HG03571 (cell line): ENCODE measurements around the gene SAMD13.
A peak's percentile ranks its signal among the peaks of the same experiment; 100 is the strongest.

ENCODE experiments used
- ATAC-seq: cut with Tn5 transposase; IDR thresholded peaks from one replicate; pipeline ENCODE4 v1.9.1; 2021; ENCODE audit not compliant: unreplicated experiment

The SAMD13 gene, protein sequence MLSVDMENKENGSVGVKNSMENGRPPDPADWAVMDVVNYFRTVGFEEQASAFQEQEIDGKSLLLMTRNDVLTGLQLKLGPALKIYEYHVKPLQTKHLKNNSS

GRCh38 chr1:84301004-84301784 lies at the start of gene SAMD13:
SAMD13 (plus strand) TSS chr1:84301708; CDS start chr1:84303235, 1,527 bp downstream.
- ATAC-seq, result no peak

DNA sequence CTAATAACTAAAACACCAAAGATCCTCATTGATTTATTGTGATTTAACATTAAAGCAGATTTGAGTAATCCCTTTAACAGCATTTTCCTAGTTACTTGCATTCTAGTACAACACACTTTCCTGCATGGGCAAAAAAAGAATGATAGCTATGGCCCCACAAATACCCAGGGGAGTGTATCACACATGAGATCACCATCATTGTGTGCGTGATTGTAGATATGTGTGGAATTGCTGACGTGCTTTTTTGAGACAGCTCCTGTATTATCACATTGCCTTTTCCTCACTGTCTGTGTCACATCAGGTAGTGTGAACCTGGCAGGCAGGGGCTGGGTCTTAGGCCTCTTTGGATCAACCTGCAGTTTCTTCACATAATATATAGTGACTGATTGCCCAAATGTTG lies 48.5 kb upstream of the SAMD13 start:
- no peak for ATAC-seq

- no peak for ATAC-seq
Measured at GRCh38 chr1:84253891-84254290, 47.6 kb upstream of the SAMD13 start.

DNA sequence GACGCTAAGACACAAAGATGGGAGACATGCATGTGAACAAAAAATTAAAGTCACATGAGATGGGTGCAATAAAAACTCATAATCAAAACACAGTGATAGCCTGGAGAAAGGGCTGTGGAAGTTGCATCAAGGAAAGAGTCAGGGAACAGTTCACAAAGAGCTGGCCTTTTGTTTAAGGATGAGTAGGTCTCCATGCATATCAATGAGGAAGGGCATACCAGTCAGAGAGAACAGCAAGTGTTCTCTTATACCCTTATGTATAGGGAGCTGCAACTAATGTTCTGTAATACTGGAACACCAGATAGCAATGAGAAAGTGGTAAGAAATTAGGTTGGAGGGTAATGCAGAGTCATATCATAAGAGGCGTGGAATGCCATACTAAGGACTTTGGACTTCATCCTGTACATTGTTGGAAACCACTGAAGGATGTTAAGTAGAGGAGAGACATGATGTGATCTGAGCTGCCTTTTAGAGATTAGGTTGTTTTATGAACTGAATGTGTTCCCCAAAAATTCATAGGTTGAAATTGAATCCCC lies 46.7 kb upstream of the SAMD13 start:
- ATAC-seq, result no peak

GRCh38 chr1:84255582-84255981 lies 45.9 kb upstream of the SAMD13 start:
- no peak for ATAC-seq

GRCh38 chr1:84257617-84258016 lies 43.9 kb upstream of the SAMD13 start:
- no peak for ATAC-seq

DNA sequence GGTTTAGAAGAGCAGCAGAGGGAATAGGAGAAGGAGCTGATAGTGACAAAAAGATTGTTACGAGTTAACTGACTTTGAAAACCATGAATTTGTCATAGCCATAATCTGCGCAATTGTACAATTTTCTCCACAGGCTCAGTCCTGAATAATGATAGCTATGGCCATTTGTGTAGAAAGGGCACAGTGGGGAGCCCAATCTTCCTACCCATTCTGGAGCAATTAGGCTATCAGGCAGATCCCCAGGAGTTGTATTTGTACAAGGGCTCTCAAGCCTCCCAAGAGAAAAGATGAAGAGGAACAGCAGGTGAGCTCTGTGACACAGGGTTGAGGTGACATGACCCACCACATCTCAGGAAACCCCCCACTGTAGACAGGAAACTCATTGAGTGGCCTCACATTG lies 42.1 kb upstream of the SAMD13 start:
- ATAC-seq, result no peak

DNA sequence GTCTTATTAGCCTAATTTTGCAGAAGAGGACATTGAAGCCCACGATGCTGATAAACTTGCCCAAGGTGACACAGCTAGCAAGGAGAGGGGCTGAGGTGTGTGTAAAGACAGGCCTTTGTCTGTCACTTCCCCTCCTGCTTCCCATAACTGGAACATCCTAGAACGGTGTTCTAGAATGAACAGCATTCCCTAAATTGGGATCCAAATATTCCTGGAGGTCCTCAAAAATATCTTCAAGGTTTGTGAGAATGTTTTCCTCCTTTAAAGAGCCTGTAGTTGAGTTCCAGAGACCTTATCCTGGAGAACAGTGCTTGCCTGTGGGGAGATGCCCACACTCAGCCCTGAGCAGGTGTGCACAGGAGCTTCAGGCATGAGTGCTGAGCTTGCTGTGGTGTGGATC lies 41.5 kb upstream of the SAMD13 start:
- no peak for ATAC-seq

- ATAC-seq, result no peak
Measured at GRCh38 chr1:84260852-84261518, 40.5 kb upstream of the SAMD13 start.

- no peak for ATAC-seq
Measured at GRCh38 chr1:84264961-84265360, 36.5 kb upstream of the SAMD13 start.

DNA sequence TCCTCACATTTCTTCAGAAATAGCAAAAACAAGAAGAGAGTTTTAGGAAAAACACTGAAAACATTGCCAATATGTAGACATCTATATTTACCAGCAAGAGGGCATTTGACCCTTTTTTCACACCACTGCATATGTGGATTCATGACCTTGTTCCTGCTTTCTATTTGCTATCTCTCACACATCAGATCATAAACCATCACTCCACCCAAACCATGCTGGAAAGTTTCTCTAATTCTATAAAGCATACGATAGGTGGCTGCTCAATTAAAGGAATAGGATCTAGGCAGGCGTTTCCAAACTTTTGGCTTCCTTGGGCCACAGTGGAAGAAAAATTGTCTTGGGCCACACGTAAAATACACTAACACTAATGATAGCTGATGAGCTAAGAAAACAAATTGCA lies 35.6 kb upstream of the SAMD13 start:
- no peak for ATAC-seq

GRCh38 chr1:84266748-84267147 lies 34.8 kb upstream of the SAMD13 start:
- ATAC-seq, result no peak

GRCh38 chr1:84267476-84267875 lies 34.0 kb upstream of the SAMD13 start:
- no peak for ATAC-seq

DNA sequence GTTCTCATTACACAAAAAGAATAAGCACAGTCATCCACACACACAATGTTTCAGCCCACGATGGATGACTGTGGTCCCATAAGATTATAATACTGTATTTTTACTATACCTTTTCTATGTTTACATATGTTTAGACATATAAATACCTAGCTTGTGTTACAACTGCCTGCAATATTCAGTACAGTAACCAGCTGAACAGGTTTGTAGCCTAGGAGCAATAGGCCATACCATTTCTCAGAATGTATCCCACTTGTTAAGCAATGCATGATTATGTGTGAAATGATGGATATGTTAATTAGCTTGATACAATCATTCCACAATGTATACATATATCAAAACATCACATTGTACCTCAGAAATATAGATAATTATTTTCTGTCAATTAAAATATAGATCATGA lies 33.2 kb upstream of the SAMD13 start:
- ATAC-seq, result no peak

DNA sequence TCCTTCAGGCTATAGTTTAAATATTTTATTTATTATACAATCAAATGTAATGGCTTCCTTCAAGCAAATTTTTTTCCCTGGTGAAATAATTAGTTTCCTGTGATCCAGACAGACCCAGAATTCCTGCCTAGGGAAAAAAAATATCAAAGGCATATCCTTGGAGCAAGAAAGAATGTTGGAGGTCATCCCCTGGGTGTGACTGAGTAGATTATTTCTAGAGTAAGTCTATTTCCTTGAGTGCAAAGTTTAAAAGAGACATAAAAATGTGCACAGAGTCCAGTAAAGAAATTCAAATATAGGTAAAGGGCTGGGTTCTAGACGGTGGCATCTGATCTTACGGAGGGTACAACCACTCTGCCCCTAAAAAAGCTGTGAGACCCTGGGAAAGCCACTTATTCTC lies 32.2 kb upstream of the SAMD13 start:
- no peak for ATAC-seq

GRCh38 chr1:84271441-84272151 lies 29.9 kb upstream of the SAMD13 start:
- peak; percentile 96 for ATAC-seq

- ATAC-seq, result no peak
Measured at GRCh38 chr1:84272401-84272800, 29.1 kb upstream of the SAMD13 start.

DNA sequence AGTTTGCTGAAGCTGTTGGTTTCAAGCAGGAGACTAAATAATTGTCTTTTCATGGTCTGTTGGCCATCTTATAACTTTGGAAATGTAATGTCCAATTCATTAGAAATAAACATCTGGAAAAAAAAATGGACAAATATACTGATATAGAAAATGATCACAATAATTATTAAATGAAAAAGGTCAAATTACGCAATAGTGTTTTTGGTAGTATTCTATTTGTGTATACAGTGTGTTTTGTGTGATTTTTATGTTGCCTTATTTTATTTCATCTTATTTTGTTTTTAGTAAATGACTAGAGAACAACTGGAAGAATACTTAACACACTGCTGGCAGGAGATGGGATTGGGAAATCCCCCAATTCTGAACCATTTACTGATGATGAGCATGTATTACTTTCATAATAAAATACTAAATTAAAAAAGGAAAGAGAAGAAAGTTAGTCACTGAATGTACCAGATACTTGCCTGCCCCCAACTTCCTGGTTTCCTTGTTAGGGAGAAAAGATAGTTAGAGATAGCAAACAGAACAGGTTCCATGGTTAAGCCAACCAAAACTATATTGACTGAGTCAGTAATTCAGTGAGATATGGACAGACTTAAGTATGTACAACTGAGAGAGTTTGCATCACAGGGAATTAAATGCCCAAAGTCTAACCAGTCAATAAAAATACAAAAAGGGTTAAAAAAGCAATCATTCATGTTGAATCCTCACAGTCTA lies 24.0 kb upstream of the SAMD13 start:
- ATAC-seq, result no peak

DNA sequence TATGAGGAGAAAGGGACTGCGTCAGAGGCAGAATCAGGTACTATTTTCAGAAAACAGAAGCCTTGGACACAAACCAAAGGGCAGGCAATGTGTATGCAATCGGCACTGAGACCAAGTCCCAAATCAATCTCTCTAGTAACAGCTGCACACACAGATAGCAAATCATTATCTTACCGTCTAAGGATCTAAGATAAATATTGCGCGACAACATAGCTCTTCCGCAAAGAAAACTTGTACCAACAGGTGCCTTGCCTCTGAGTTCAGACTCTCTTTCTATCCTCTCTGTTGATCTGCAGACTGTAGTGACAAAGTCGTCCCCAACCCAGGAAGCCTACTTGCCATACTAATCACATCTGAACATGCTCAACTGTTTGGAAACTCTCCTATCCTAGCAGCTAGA lies 22.6 kb upstream of the SAMD13 start:
- no peak for ATAC-seq

- no peak for ATAC-seq
Measured at GRCh38 chr1:84280912-84281311, 20.6 kb upstream of the SAMD13 start.

DNA sequence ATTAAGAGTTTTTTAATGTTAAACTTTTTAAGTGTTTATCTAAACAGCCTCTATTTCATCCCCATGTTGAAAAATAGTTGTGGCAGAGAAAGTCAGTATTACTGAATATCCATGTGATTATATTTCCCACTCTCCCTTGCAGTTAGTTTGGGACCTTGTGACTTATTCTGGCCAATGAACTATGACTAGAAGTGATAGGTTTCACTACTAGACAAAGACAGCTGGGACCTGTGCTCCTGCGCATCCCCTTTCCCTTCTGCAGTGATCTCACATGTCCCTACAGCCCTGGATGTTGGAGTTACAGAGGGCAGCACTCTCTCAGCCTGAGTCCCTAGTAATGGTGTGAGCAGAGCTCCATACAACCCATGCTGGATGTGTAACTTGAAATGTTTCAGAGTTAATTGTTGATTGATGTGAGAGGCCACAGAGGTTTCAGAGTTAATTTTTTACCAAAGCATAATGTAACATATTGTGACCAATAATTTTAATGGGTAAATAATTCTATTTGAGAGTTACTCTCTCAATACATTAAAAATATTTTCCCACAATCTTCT lies 18.7 kb upstream of the SAMD13 start:
- ATAC-seq, result peak; percentile 82
